HEK293 (cell line): ENCODE data around the gene RASA4B.

Source experiments
- CTCF ChIP-seq: fragments of 450-650 bp; formaldehyde crosslinking; IDR thresholded peaks from 2 replicates; pipeline ENCODE4 v1.5.1; 2016; ENCODE audit warnings: missing biosample characterization, missing genetic modification characterization
- GLI2 ChIP-seq: fragments of 450-650 bp; formaldehyde crosslinking; IDR thresholded peaks from 2 replicates; pipeline ENCODE4; 2017; ENCODE audit warnings: missing biosample characterization, missing genetic modification characterization, low read depth, borderline replicate concordance
- KLF7 ChIP-seq: fragments of 450-650 bp; formaldehyde crosslinking; IDR thresholded peaks from 2 replicates; pipeline ENCODE4 v1.5.1; 2016; ENCODE audit warnings: missing biosample characterization, missing genetic modification characterization, borderline replicate concordance
- PRDM2 ChIP-seq: fragments of 450-650 bp; formaldehyde crosslinking; IDR thresholded peaks from 2 replicates; pipeline ENCODE4 v1.5.1; 2016; ENCODE audit warnings: missing biosample characterization, missing genetic modification characterization, borderline replicate concordance
- PRDM4 ChIP-seq: fragments of 450-650 bp; formaldehyde crosslinking; IDR thresholded peaks from 2 replicates; pipeline ENCODE4 v1.5.1; 2017; ENCODE audit warnings: missing biosample characterization, missing genetic modification characterization
- TCF7L2 ChIP-seq: IDR thresholded peaks from 2 replicates; pipeline ENCODE4 v1.6.1; 2011; ENCODE audit warnings: low read depth, mild to moderate bottlenecking, inconsistent platforms, low read length, moderate library complexity, borderline replicate concordance
- ZFP3 ChIP-seq: fragments of 450-650 bp; formaldehyde crosslinking; IDR thresholded peaks from 2 replicates; pipeline ENCODE4 v1.5.1; 2016; ENCODE audit warnings: low read depth, missing biosample characterization, missing genetic modification characterization
- ZFP69B ChIP-seq: fragments of 450-650 bp; formaldehyde crosslinking; IDR thresholded peaks from 2 replicates; pipeline ENCODE4 v1.5.1; 2016; ENCODE audit warnings: missing biosample characterization, missing genetic modification characterization
- ZNF138 ChIP-seq: fragments of 450-650 bp; formaldehyde crosslinking; IDR thresholded peaks from 2 replicates; pipeline ENCODE4 v1.5.1; 2016; ENCODE audit warnings: missing biosample characterization, missing genetic modification characterization, borderline replicate concordance
- ZNF302 ChIP-seq: fragments of 450-650 bp; formaldehyde crosslinking; IDR thresholded peaks from 2 replicates; pipeline ENCODE4 v1.5.1; 2016; ENCODE audit warnings: missing biosample characterization, missing genetic modification characterization, low read depth
- ZNF530 ChIP-seq: fragments of 450-650 bp; formaldehyde crosslinking; IDR thresholded peaks from 2 replicates; pipeline ENCODE4 v1.5.1; 2016; ENCODE audit warnings: low read depth, missing biosample characterization, missing genetic modification characterization
- ZNF571 ChIP-seq: fragments of 450-650 bp; formaldehyde crosslinking; IDR thresholded peaks from 2 replicates; pipeline ENCODE4 v1.5.0; 2017; ENCODE audit warnings: missing biosample characterization, missing genetic modification characterization
- ZNF701 ChIP-seq: fragments of 450-650 bp; formaldehyde crosslinking; IDR thresholded peaks from 2 replicates; pipeline ENCODE4 v1.5.1; 2016; ENCODE audit warnings: missing biosample characterization, missing genetic modification characterization

GRCh38 chr7:102459221-102459844 is 58.2 kb downstream of the RASA4B start:
- TF ChIP-seq ZNF571 (tag by site-specific recombination): no peak
- TF ChIP-seq TCF7L2: no peak
- TF ChIP-seq CTCF (tag by site-specific recombination): no peak
- TF ChIP-seq ZNF302 (tag by site-specific recombination): no peak
- TF ChIP-seq ZNF701: no peak
- no peak for TF ChIP-seq GLI2 (tag by site-specific recombination)
- no peak for TF ChIP-seq ZNF138 (tag by site-specific recombination)
- no peak for TF ChIP-seq PRDM2 (tag by site-specific recombination)
- no peak for TF ChIP-seq ZFP3 (tag by site-specific recombination)
- TF ChIP-seq PRDM4: no peak
- TF ChIP-seq ZNF530: no peak
- no peak for TF ChIP-seq KLF7 (tag by site-specific recombination)
- no peak for TF ChIP-seq ZFP69B (tag by site-specific recombination)
